GDM1 (cell line): Measurements from ENCODE around the gene TPT1.
A peak's percentile ranks its signal among the peaks of the same experiment; 100 is the strongest.
"Not testable (repeated sequence)": the region's sequence is repeated elsewhere in the genome, so short reads cannot be mapped to it uniquely, and the experiment has no call there.

ENCODE experiments used
- DNase-seq: peaks from one replicate; lab custom pipeline; 2025; lab: John Stamatoyannopoulos, UW

The TPT1 gene

GRCh38 chr13:45341034-45341798, at the start of gene TPT1:
TPT1 (minus strand) TSS chr13:45341183; CDS start chr13:45341069, 114 bp downstream.
- DNase-seq = peak; percentile 100

DNA sequence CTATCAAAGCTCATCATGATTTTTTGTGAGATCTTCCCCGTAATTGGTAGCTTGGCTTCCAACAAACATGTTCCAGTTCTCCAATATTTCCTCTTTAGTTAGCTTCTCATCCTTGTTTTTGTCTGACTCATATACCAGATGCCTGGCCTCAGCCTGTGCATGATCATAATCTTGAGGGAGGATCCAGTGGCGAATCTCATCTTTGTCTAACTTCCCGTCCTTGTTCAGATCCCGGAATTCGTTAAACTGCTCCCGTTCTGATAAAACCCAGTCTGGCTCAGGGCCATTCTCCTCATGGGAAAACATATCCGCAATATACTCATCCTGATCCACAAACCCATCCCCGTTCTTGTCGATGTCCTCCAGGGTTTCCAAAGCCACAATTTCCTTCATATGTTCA, 49.4 kb upstream of the TPT1 start:
- not testable (repeated sequence) for DNase-seq

GRCh38 chr13:45388664-45389063, 47.7 kb upstream of the TPT1 start:
- no peak for DNase-seq

- DNase-seq = peak; percentile 87
Observed at GRCh38 chr13:45386892-45387575, 46.1 kb upstream of the TPT1 start.

DNA sequence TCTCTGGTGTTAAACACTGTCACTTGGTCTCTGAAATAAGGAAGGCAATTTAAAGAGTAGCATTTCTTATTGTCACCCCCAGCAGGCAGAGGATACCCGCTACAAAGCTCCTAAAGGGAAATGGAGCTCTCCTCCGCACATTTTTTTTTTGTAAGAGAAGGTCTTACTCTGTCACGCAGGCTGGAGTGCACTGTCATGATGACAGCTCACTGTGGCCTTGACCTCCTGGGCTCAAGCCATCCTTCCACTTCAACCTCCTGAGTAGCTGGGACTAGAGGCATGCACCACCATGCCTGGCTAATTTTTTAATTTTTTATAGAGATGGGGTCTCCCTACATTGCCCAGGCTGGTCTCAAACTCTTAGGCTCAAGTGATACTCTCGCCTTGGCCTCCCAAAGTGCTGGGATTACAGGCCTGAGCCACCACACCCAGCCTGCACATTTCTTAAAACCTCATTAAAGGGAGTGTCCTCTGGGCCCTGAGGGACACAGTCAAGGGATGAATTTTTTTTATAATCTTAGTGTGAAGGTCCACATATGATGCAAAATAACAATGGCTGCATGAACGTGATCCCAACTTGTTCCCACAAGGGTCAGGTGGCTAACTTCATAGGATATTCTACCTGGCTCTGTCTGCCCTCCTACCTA, 45.0 kb upstream of the TPT1 start:
- no peak for DNase-seq

DNA sequence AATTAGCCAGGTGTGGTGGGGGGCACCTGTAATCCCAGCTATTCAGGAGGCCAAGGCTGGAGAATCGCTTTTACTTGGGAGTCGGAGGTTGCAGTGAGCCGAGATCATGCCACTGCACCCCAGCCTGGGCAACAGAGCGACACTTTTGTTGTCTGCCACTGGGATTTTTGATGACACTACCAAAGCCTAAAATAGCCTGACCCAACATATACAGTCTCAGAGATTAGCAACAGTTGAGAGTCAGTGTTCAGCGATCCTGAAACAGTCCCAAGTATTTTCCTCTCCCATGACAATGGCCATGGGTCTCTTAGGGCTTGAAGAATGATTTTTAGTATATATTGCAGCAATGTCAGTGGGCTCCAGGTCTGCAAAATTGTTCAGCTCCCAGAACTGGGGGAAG, 44.3 kb upstream of the TPT1 start:
- DNase-seq = no peak

GRCh38 chr13:45384474-45385174, 43.6 kb upstream of the TPT1 start:
- DNase-seq = no peak

DNA sequence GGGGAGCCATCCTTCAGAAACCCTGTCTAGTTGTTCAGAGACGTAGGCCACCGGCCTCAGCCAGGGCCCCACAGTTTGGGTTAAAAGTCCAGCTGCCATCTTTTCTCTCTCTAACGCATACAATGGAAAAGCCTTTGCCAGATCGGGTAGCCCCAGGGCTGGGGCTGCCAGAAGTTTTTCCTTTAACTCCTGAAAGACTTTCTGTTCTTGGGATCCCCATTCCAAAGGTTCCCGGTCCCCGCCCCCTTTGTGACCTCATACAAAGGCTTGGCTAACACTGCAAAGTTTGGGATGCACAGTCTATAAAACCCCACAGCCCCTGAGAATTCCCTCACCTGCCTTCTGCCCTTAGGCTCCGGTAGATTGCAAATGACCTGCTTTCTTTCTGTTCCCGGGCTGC, 41.8 kb upstream of the TPT1 start:
- DNase-seq = not testable (repeated sequence)

DNA sequence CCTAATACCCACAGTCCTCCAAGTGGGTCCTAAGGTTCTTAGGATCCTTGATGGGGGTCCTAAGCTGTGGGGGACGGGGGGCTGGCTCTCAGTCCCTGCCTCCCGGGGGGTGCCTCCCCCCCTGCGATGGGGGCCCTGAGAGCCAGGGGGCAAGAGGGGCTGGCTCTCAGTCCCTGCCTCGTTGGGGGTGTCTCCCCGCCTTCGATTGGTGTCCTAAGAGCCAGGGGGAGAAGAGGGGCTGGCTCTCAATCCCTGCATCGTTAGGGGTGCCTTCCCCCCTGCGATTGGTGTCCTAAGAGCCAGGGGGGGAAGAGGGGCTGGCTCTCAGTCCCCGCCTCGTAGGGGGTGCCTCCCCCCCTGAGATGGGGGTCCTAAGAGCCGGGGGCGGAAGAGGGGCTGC, 40.2 kb upstream of the TPT1 start:
- DNase-seq = no peak

DNA sequence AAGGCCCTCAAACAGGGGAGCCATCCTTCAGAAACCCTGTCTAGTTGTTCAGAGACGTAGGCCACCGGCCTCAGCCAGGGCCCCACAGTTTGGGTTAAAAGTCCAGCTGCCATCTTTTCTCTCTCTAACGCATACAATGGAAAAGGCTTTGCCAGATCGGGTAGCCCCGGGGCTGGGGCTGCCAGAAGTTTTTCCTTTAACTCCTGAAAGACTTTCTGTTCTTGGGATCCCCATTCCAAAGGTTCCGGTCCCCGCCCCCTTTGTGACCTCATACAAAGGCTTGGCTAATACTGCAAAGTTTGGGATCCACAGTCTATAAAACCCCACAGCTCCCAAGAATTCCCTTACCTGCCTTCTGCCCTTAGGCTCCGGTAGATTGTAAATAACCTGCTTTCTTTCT, 39.7 kb upstream of the TPT1 start:
- DNase-seq = not testable (repeated sequence)

- DNase-seq = not testable (repeated sequence)
Observed at GRCh38 chr13:45379516-45379915, 38.5 kb upstream of the TPT1 start.

DNA sequence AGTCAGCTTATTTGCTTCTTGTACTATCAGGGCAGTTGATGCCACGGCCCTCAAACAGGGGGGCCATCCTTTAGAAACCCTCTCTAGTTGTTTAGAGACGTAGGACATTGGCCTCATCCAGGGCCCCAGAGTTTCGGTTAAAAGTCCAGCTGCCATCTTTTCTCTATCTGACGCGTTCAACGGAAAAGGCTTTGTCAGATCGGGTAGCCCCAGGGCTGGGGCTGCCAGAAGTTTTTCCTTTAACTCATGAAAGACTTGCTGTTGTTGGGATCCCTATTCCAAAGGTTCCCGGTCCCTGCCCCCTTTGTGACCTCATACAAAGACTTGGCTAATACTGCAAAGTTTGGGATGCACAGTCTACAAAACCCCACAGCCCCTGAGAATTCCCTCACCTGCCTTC, 37.8 kb upstream of the TPT1 start:
- not testable (repeated sequence) for DNase-seq

DNA sequence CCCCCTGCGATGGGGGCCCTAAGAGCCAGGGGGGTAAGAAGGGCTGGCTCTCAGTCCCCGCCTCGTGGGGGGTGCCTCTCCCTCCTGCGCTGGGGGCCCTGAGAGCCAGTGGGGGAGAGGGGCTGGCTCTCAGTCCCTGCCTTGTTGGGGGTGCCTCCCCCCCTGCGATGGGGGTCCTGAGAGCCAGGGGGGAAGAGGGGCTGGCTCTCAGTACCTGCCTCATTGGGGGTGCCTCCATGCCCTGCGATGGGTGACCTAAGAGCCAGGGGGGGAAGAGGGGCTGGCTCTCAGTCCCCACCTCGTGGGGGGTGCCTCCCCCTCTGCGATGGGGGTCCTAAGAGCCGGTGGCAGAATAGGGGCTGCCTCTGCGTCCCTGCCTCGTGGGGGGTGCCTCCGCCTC, 36.3 kb upstream of the TPT1 start:
- DNase-seq = not testable (repeated sequence)

- DNase-seq = not testable (repeated sequence)
Observed at GRCh38 chr13:45376651-45377050, 35.7 kb upstream of the TPT1 start.

DNA sequence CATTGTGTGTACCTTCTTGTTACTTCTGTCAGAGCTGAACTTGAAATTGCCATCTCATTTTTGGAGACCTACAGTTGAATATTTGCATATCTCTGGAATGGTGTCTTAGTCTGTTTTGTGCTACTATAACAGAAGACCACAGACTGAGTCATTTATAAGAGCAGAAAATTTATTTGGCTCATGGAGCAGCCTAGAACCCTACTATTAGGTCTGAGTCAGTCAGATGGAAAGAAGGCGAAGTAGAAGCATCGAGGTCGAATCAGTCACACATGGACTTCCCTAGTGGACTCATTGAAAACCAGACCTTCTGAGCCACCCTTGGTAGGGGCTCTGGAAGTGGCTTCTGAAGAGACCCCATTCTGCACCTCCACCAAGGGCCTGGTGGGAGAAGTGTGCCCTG, 33.9 kb upstream of the TPT1 start:
- DNase-seq = no peak

- DNase-seq = no peak
Observed at GRCh38 chr13:45373162-45373547, 32.2 kb upstream of the TPT1 start.

DNA sequence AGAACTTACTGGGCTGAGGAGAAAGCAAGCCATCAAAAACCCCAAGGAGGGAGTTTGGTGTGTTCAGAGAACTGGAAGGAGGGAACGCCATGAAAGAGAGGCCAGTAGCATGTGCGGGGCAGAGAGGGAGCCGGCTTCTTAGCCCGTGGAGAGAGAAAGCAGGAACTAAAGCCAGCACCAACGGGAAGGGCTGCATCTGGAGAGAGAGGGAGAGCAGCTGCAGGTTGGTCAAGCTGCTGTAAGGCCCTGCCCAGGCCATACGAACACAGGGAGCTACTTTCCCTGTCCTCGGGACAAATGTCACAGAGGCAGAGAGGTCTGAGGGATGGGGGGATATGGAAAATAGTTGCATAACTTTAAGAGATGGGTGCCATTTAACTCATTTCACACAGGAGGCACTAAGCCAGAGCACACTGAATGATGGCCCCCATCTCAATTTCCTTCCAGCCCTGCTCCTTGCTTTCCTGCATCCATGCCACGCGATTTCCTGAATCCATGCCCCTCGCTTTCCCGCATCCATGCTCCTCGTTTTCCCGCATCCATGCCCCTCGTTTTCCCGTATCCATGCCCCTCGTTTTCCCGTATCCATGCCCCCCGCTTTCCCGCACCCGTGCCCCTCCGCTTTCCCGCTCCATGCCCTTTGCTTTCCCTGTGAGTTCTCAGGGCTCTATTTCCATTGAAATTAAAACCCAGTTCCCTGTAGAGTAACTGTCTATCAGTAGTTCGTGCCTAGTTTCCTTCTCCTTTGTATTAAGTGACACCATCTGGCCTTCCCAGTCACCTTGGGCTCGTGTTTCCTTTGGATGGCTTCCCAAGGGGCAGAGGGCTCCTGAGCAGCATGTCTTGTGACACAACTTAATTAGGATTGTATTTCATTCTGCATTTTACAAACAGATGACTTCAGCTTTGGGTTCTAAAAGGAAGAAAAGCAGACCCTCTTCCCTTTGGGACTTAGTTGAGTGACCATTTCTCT, 31.5 kb upstream of the TPT1 start:
- DNase-seq = no peak

DNA sequence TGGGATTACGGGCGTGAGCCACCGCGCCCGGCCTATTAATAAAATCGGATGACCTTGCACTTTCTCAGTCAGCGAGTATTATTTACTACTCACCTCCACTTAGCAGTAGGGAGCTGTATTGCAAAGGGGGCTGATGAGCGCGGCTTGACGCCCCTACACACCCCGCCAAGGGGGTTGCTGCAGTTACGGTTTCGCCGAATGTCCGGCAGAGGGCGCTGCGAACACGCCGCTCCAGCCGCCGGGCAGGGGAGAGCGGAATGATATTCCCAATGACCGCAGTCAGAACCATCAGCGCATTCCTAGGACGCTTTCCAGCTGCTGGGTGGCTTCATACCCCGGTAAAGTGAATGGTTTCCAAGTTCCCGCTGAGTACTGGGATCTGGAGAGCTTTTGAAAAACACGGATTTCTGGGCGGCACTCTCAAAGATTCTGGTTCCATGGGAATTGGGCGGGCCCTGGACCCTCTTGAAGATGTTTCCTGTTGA, 30.0 kb upstream of the TPT1 start:
- DNase-seq = peak; percentile 21

DNA sequence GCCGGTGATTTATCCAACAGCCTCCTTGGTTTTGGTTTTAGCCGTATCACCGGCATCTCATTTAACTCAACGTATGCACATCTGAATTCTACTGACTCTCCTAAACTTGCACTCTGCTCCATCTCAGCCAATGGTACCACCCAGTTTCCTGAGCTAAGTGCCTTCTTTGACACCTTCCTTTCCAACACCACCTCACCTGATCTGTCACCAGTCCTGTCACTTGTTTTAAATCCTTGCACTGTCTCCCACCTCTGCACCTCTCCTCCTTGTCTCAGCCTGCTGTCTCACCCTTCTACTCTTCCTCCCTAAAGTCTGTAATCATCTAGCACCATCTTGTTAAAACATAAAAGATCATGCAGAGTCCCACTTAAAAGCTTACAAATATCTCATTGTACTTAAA, 28.1 kb upstream of the TPT1 start:
- no peak for DNase-seq

DNA sequence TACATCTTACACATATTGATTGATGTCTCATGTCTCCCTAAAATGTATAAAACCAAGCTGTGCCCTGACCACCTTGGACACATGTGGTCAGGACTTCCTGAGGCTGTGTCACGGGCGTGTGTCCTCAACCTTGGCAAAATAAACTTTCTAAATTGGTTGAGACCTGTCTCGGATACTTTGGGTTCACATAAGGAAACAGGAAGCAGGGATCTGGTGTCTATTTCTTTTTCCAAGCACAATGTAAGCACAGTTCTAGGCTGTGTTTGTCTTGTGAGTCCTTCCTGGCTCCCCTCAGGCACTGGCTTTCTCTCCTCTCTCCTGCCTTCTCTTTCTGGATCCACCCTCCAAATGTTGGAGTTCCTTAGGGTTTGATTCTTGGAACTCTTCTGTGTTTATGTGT, 27.6 kb upstream of the TPT1 start:
- DNase-seq = no peak

DNA sequence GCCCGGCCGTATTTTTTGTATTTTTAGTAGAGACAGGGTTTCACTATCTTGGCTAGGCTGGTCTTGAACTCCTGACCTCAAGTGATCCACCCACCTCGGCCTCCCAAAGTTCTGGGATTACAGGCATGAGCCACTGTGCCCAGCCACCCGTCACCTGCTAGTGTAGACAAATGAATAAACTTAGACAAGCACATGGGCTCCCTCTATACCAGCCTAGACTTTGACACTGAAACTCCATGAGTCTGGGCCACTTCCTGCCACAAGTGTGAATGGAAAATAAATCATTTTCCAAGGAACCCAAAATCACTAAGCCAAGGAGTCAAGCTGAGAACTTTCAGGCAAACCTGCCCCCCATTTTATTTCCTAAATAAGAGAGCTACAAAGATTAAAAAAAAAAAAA, 27.0 kb upstream of the TPT1 start:
- DNase-seq = no peak
